Calu3 (cell line): ENCODE results near the gene ASB2. TPM values are rescaled to one million over a fixed set of nuclear protein-coding genes. Genes with fewer than 3 reads are reported as not detected.
A peak's percentile ranks its signal among the peaks of the same experiment; 100 is the strongest.

Experiments
- BruUV-seq: library from RNA; stranded (reverse); fragments of 400-500 nt; replicated peaks from 2 replicates; lab custom pipeline; 2021; lab: Mats Ljungman, UMichigan
- CTCF ChIA-PET: fragments of 300-600 bp; sonication (Branson Sonifier 250); formaldehyde crosslinking; loops from one replicate; lab custom pipeline; 2022; ENCODE audit warnings: antibody characterized with exemption; lab: Charles Lee
- DNase-seq: peaks from one replicate; pipeline ENCODE4 v3.0.0; 2022
- H3K27ac Mint-ChIP-seq: one replicate; pipeline ENCODE4 v1.8.0; 2022; ENCODE audit warnings: mixed read lengths; ENCODE audit not compliant: unreplicated experiment
- H3K27me3 Mint-ChIP-seq: one replicate; pipeline ENCODE4 v1.8.0; 2022; ENCODE audit warnings: mixed read lengths; ENCODE audit not compliant: unreplicated experiment
- H3K36me3 Mint-ChIP-seq: one replicate; pipeline ENCODE4 v1.8.0; 2022; ENCODE audit warnings: mild to moderate bottlenecking, moderate library complexity, mixed read lengths; ENCODE audit not compliant: insufficient read depth, unreplicated experiment
- H3K4me1 Mint-ChIP-seq: one replicate; pipeline ENCODE4 v1.8.0; 2022; ENCODE audit warnings: mild to moderate bottlenecking, low read depth, mixed read lengths; ENCODE audit not compliant: unreplicated experiment
- H3K4me3 Mint-ChIP-seq: one replicate; pipeline ENCODE4 v1.8.0; 2022; ENCODE audit warnings: mild to moderate bottlenecking, low read depth, moderate library complexity, mixed read lengths; ENCODE audit not compliant: unreplicated experiment
- H3K9me3 Mint-ChIP-seq: one replicate; pipeline ENCODE4 v1.8.0; 2022; ENCODE audit warnings: low read depth, mixed read lengths; ENCODE audit not compliant: unreplicated experiment
- intact Hi-C: fragments of 100-400 bp; cut with micrococcal nuclease; formaldehyde crosslinking; loops from one replicate; pipeline ENCODE4 v1.10.0; 2022; ENCODE audit not compliant: unreplicated experiment
- total RNA-seq: library from RNA; stranded (reverse); gene quantifications from 2 replicates; pipeline ENCODE4 v1.2.3, GENCODE V29; 2022
- TF ChIP-seq, protein P1 (sequence below): fragments of 200-600 bp; IDR thresholded peaks from one replicate; pipeline ENCODE4 v1.8.0; 2022; ENCODE audit warnings: antibody characterized with exemption; ENCODE audit not compliant: unreplicated experiment

ASB2 gene
- total RNA-seq, 1 experiment from 2014 or later = 0.19 TPM

DNA sequence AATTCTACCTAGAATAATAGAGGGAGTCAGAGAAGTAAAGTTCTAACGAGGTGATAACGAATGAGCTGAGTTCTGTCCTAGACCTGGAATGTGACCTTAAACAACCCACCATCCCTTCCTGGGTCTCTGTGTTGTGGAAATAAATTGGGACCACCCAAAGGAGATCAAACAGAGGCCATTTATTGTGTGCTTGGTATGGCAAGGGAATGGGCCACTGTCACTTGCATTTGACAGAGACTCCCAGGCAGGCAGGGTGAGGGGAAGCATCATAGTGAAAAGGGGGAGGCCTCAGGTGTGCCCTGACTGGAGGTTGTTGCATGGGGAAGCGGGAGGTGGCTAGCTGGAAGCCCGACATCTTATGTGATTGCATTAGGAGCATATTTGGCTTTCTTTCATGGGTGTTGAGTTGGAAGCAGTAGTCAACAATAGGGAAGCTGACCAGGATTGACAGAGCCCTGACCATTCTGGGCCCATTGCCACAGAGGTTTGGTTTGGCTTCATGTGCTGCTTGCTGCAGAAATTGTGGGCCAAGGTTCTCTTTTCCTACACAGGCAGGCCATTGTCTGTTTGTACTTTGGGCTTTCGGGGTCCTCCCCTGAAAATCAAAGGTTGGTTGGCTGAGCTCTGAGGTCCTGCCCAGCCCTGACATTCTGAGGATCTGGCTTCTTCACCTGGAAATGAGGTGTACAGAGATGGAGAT, 66.8 kb downstream of the ASB2 start:
- intact Hi-C loops = no loop called here

GRCh38 chr14:93906341-93907329, 69.7 kb downstream of the ASB2 start:
- Mint-ChIP-seq H3K27me3 (peaks cover 83% of the 10 kb centered on the region), H3K36me3 (no peaks in the 10 kb centered on the region), H3K9me3 (no peaks in the 10 kb centered on the region), H3K4me3 (no peak overlapping the region), H3K4me1 (no peaks in the 10 kb centered on the region), H3K27ac (no peak overlapping the region)
- intact Hi-C loops = loop anchor here (1.0 kb wide), 1 partner anchor 251 kb away; no protein-coding TSS in a partner anchor
- TF ChIP-seq, protein P1, sequence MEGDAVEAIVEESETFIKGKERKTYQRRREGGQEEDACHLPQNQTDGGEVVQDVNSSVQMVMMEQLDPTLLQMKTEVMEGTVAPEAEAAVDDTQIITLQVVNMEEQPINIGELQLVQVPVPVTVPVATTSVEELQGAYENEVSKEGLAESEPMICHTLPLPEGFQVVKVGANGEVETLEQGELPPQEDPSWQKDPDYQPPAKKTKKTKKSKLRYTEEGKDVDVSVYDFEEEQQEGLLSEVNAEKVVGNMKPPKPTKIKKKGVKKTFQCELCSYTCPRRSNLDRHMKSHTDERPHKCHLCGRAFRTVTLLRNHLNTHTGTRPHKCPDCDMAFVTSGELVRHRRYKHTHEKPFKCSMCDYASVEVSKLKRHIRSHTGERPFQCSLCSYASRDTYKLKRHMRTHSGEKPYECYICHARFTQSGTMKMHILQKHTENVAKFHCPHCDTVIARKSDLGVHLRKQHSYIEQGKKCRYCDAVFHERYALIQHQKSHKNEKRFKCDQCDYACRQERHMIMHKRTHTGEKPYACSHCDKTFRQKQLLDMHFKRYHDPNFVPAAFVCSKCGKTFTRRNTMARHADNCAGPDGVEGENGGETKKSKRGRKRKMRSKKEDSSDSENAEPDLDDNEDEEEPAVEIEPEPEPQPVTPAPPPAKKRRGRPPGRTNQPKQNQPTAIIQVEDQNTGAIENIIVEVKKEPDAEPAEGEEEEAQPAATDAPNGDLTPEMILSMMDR = peak; percentile 47
- DNase-seq = peak; percentile 72
- CTCF ChIA-PET = interaction anchor here (0.7 to 1.2 kb wide), 3 partner anchors 22 to 258 kb away, joined by 3 read pairs; no protein-coding TSS in a partner anchor
- BruUV-seq = no TSS peak

More for the DNA sequence above, 66.8 kb downstream of the ASB2 start:
- TF ChIP-seq, protein P1 = no peak
- Mint-ChIP-seq H3K4me3 (no peak overlapping the region), H3K4me1 (no peaks in the 10 kb centered on the region), H3K27me3 (peaks cover 67% of the 10 kb centered on the region), H3K27ac (no peak overlapping the region), H3K36me3 (no peaks in the 10 kb centered on the region), H3K9me3 (no peaks in the 10 kb centered on the region)
- BruUV-seq = no TSS peak
- no peak for DNase-seq
- CTCF ChIA-PET = no interaction called here

DNA sequence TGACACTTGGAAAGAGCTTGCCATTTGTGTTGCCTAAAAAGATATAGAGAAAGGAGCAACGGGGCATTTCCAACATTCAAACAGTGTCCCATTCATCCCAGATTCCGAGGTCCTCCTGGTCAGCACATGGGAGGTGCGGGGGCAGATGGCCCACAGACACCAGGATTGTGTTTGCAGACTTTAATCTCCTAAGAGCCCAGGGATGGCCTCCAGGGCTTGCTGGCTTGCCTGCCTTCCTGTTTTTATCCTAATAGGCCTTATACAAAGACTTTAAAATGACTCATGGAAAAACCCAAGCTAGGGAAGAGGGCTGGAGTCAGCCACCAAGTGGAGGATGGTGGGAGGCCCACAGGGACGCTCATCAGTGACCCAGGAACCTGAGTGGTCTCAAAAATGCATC, 70.7 kb downstream of the ASB2 start:
- H3K36me3 Mint-ChIP-seq = no peaks in the 10 kb centered on the region
- BruUV-seq = no TSS peak
- intact Hi-C loops = loop anchor here (1.0 kb wide), 1 partner anchor 250 kb away; no protein-coding TSS in a partner anchor
- TF ChIP-seq, protein P1 = no peak
- no peaks in the 10 kb centered on the region for H3K9me3 Mint-ChIP-seq
- peaks cover 85% of the 10 kb centered on the region for H3K27me3 Mint-ChIP-seq
- CTCF ChIA-PET = no interaction called here
- DNase-seq = no peak
- no peaks in the 10 kb centered on the region for H3K4me1 Mint-ChIP-seq
- no peak overlapping the region for H3K4me3 Mint-ChIP-seq
- H3K27ac Mint-ChIP-seq = no peak overlapping the region

DNA sequence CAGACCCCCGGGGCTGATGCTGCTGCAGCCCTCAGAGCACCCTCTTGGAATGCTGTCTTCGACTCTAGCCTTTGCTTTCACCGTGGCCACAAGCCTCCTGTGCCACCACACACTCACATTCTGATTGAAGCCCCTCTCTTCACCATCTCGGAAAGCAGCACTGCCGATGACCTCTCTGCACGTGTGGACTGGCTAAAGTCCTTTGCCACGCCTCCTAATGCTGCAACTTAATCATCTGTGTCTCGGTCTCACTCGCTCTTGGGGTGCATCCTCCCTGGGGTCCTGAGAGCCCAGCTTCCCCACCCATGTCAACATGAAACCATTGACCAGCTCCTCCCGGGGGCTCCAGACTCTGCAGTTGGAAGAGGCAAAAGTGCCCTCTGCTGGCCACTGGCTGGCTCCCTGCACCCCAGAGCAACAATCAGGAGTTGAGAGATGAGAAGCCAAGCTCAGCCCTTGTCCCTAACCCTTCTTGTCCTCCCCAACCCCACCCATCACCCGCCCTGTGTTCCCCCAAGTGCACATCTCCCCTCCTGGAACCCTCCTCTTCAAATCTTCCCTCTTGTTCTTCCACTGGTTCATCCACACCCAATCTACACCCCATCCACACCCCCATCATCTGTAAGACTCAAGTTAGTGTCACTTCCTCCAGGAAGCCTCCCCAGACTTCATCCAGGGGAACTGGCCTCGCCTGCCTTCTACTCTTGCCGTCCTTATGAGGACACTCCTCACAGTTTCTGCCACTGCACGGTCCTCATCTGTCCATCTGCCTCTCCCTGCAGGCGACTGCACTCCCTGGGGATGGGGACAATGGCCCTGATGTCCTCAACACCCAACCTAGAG, 72.8 kb downstream of the ASB2 start:
- H3K4me1 Mint-ChIP-seq = no peaks in the 10 kb centered on the region
- TF ChIP-seq, protein P1 = peak; percentile 14
- H3K27ac Mint-ChIP-seq = no peak overlapping the region
- peak; percentile 28 for DNase-seq
- intact Hi-C loops = no loop called here
- peaks cover 85% of the 10 kb centered on the region for H3K27me3 Mint-ChIP-seq
- no peak overlapping the region for H3K4me3 Mint-ChIP-seq
- BruUV-seq = no TSS peak
- CTCF ChIA-PET = interaction anchor here (1.3 to 1.7 kb wide), 3 partner anchors 96 to 255 kb away, joined by 4 to 9 read pairs (median 6); no protein-coding TSS in a partner anchor
- H3K36me3 Mint-ChIP-seq = no peaks in the 10 kb centered on the region
- H3K9me3 Mint-ChIP-seq = no peaks in the 10 kb centered on the region
